HCT116 (cell line): ENCODE measurements around the gene EFNB2. TPM values are rescaled to one million over a fixed set of nuclear protein-coding genes. Genes with fewer than 3 reads are reported as not detected.
A peak's percentile ranks its signal among the peaks of the same experiment; 100 is the strongest.

Source experiments
- ATAC-seq: fragments of 200-7000 bp; cut with Tn5 transposase; 2 replicates; pipeline ENCODE4 v1.9.1; 2020; ENCODE audit warnings: mild to moderate bottlenecking, moderate library complexity
- BruUV-seq: library from RNA; stranded (reverse); fragments of 400-500 nt; replicated peaks from 2 replicates; lab custom pipeline; 2021; lab: Mats Ljungman, UMichigan
- CTCF ChIA-PET: fragments of 300-600 bp; sonication (Branson Sonifier 250); formaldehyde crosslinking; loops from one replicate; lab custom pipeline; 2021; ENCODE audit warnings: antibody characterized with exemption; lab: Charles Lee
- POLR2A ChIA-PET: fragments of 300-600, 350-600 bp; sonication (Branson Sonifier 250); formaldehyde crosslinking; loops from one replicate; lab custom pipeline; 2021; ENCODE audit warnings: antibody characterized with exemption; lab: Charles Lee
- RAD21 ChIA-PET, 2 experiments: fragments of 300-600 bp; sonication (Branson Sonifier 250); formaldehyde crosslinking; loops; one replicate each; lab custom pipeline; 2023; ENCODE audit warnings: low total read pairs in 2 of 2; ENCODE audit not compliant: uncharacterized antibody in 2 of 2, unreplicated experiment in 2 of 2, low non-redundant PET in 1 of 2; lab: Charles Lee
- DNase-seq: peaks from one replicate; pipeline ENCODE4 v3.0.0-alpha.2; 2010; ENCODE audit warnings: low read depth, low spot score
- H2AFZ ChIP-seq: fragments of 200-600 bp; shearing (Covaris generic), sonication (generic); 2 replicates; pipeline ENCODE4 v1.6.1; 2017; ENCODE audit warnings: low read depth, mixed run types, mixed read lengths, antibody characterized with exemption, low read length; ENCODE audit not compliant: poor library complexity, severe bottlenecking
- H3K27ac ChIP-seq: 2 replicates; pipeline ENCODE4 v1.5.1; 2012; ENCODE audit warnings: low read depth, low read length
- H3K27me3 ChIP-seq: fragments of 200-600 bp; sonication (generic); 2 replicates; pipeline ENCODE4 v1.6.1; 2016; ENCODE audit warnings: mixed run types, low read length, mixed read lengths; ENCODE audit not compliant: insufficient read depth
- H3K36me3 ChIP-seq, 2 experiments: fragments of 200-500 bp in 1 of 2; fragments of 200-600 bp in 1 of 2; sonication (Bioruptor generic) in 1 of 2; sonication (generic) in 1 of 2; 2 replicates each; pipeline versions ENCODE4 v1.5.1 to v1.6.1; 2014 to 2016; ENCODE audit warnings: low read length in 2 of 2, inconsistent platforms in 1 of 2, mixed read lengths in 1 of 2, mixed run types in 1 of 2; ENCODE audit not compliant: insufficient read depth in 2 of 2, control insufficient read depth in 1 of 2
- H3K4me1 ChIP-seq, 2 experiments: fragments of 200-600 bp in 1 of 2; sonication (generic) in 1 of 2; 2 replicates each; pipeline versions ENCODE4 v1.5.1 to v1.6.1; 2012 to 2017; ENCODE audit warnings: low read length in 2 of 2, inconsistent platforms in 1 of 2, mild to moderate bottlenecking in 1 of 2, mixed read lengths in 1 of 2, mixed run types in 1 of 2, moderate library complexity in 1 of 2; ENCODE audit not compliant: insufficient read depth in 2 of 2, control insufficient read depth in 1 of 2
- H3K4me2 ChIP-seq: fragments of 200-600 bp; sonication (generic); 2 replicates; pipeline ENCODE4 v1.6.1; 2017; ENCODE audit warnings: mixed run types, low read length, mixed read lengths
- H3K4me3 ChIP-seq, 2 experiments: fragments of 200-600 bp in 1 of 2; sonication (generic) in 1 of 2; replicated peaks in 1 of 2; 2 replicates each; pipeline ENCODE4 v1.5.1; 2011 to 2016; ENCODE audit warnings: low read length in 2 of 2, control low read depth in 1 of 2, low read depth in 1 of 2, mild to moderate bottlenecking in 1 of 2, mixed read lengths in 1 of 2, mixed run types in 1 of 2
- H3K79me2 ChIP-seq: fragments of 200-600 bp; sonication (generic); 2 replicates; pipeline ENCODE4 v1.6.1; 2017; ENCODE audit warnings: mild to moderate bottlenecking, mixed run types, low read length, moderate library complexity, mixed read lengths; ENCODE audit not compliant: insufficient read depth
- H3K9ac ChIP-seq: fragments of 200-600 bp; sonication (generic); 2 replicates; pipeline ENCODE4 v1.6.1; 2016; ENCODE audit warnings: low read length, mixed read lengths
- H3K9me2 ChIP-seq: fragments of 200-600 bp; sonication (generic), shearing (Covaris generic); 2 replicates; pipeline ENCODE4 v1.6.1; 2017; ENCODE audit warnings: mixed run types, mild to moderate bottlenecking, moderate library complexity; ENCODE audit not compliant: insufficient read depth
- H3K9me3 ChIP-seq, 2 experiments: fragments of 200-500 bp in 1 of 2; fragments of 200-600 bp in 1 of 2; sonication (Bioruptor generic) in 1 of 2; sonication (generic) in 1 of 2; 2 replicates each; pipeline ENCODE4 v1.6.1; 2014 to 2017; ENCODE audit warnings: low read length in 2 of 2, mixed read lengths in 2 of 2, inconsistent platforms in 1 of 2, low read depth in 1 of 2, mild to moderate bottlenecking in 1 of 2, mixed run types in 1 of 2, moderate library complexity in 1 of 2; ENCODE audit not compliant: control insufficient read depth in 1 of 2, insufficient read depth in 1 of 2
- H4K20me1 ChIP-seq: fragments of 200-600 bp; sonication (generic), shearing (Covaris generic); 2 replicates; pipeline ENCODE4 v1.6.1; 2017; ENCODE audit warnings: mixed run types, mild to moderate bottlenecking, moderate library complexity; ENCODE audit not compliant: insufficient read depth
- CBX3 ChIP-seq: IDR thresholded peaks from 2 replicates; pipeline ENCODE4 v1.6.1; 2012; ENCODE audit warnings: low read depth
- CEBPB ChIP-seq: IDR thresholded peaks from 2 replicates; pipeline ENCODE4 v1.6.1; 2012; ENCODE audit warnings: low read depth
- EGR1 ChIP-seq: IDR thresholded peaks from 2 replicates; pipeline ENCODE4 v1.6.1; 2012; ENCODE audit warnings: low read depth
- EZH2 ChIP-seq: fragments of 200-600 bp; sonication (generic); IDR thresholded peaks from 2 replicates; pipeline ENCODE4 v1.6.1; 2017; ENCODE audit warnings: antibody characterized with exemption, mixed run types
- FOSL1 ChIP-seq: IDR thresholded peaks from 2 replicates; pipeline ENCODE4 v1.6.1; 2012; ENCODE audit warnings: low read depth
- JUND ChIP-seq: IDR thresholded peaks from 2 replicates; pipeline ENCODE4 v1.6.1; 2012
- POLR2A ChIP-seq: IDR thresholded peaks from 2 replicates; pipeline ENCODE4 v1.7.0; 2011; ENCODE audit warnings: borderline replicate concordance; ENCODE audit not compliant: insufficient read depth, insufficient read length; ENCODE audit errors: extremely low read depth
- POLR2AphosphoS5 ChIP-seq: IDR thresholded peaks from 2 replicates; pipeline ENCODE4 v1.6.1; 2011; ENCODE audit warnings: mild to moderate bottlenecking, low read depth, low read length, moderate library complexity
- RAD21 ChIP-seq: IDR thresholded peaks from 2 replicates; pipeline ENCODE4 v1.6.1; 2012; ENCODE audit warnings: low read depth, mild to moderate bottlenecking
- SIN3A ChIP-seq: IDR thresholded peaks from 2 replicates; pipeline ENCODE4 v1.6.1; 2012; ENCODE audit warnings: low read depth
- SP1 ChIP-seq: IDR thresholded peaks from 2 replicates; pipeline ENCODE4 v1.6.1; 2012; ENCODE audit warnings: low read depth
- SRF ChIP-seq: IDR thresholded peaks from 2 replicates; pipeline ENCODE4 v1.6.1; 2012; ENCODE audit warnings: low read depth
- TCF7L2 ChIP-seq: IDR thresholded peaks from 2 replicates; pipeline ENCODE4 v1.7.0; 2011; ENCODE audit warnings: borderline replicate concordance, inconsistent platforms; ENCODE audit not compliant: insufficient read depth, insufficient read length; ENCODE audit errors: extremely low read depth
- ZFX ChIP-seq: fragments of 450-650 bp; IDR thresholded peaks from 2 replicates; pipeline ENCODE4 v1.6.1; 2017
- ZNF274 ChIP-seq: fragments of 200-500 bp; sonication (Bioruptor generic); IDR thresholded peaks from 2 replicates; pipeline ENCODE4 v1.6.1; 2014; ENCODE audit warnings: mild to moderate bottlenecking, low read depth, low read length, inconsistent platforms
- intact Hi-C: fragments of 100-400 bp; cut with micrococcal nuclease; formaldehyde crosslinking; loops from 2 replicates; pipeline ENCODE4 v1.10.0; 2022
- total RNA-seq: library from RNA; stranded (reverse); gene quantifications from one replicate; pipeline ENCODE4 v1.2.1, GENCODE V29; 2021; ENCODE audit not compliant: unreplicated experiment
- TF ChIP-seq, protein P1 (sequence below): IDR thresholded peaks from 2 replicates; pipeline ENCODE4 v1.6.1; 2011; ENCODE audit warnings: mild to moderate bottlenecking, low read length, moderate library complexity; ENCODE audit not compliant: insufficient replicate concordance; ENCODE audit errors: extremely low read depth
- TF ChIP-seq, protein P2 (sequence below): IDR thresholded peaks from 2 replicates; pipeline ENCODE4 v1.6.1; 2012; ENCODE audit warnings: low read depth
- TF ChIP-seq, protein P3 (sequence below): IDR thresholded peaks from 2 replicates; pipeline ENCODE4 v1.6.1; 2012
- TF ChIP-seq, protein P4 (sequence below): IDR thresholded peaks from 2 replicates; pipeline ENCODE4 v1.6.1; 2012

Gene EFNB2
- total RNA-seq, 1 experiment from 2014 or later = 30.9 TPM

DNA sequence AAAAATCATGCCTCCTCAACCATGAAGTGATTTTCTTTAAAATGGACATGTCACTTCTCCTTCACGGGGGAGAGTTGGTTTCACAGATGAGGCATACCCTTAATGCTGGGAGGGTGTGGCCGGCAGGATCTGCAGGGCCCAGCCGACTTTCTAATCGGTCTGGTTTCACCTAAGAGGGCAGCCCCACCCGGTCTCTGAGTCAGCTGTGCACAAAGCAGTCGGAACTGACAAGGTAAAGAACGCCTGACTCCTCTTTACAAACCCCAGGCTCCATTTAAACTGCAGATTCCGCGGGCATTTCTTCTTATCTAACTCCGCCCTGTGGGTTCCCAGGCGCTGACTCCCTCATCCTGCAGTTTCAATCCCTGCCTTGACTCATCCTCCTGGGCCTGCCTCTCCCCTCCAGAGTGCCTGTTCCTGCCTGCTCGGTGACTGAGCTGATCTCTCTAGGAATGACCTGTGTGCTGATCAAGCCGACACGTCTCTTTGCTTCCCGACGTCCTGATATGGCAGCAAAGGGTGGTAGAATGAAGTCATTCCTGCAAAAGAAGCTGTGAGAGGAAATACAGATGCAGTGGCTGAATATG lies 63.4 kb downstream of the EFNB2 start:
- Histone ChIP-seq H3K9me2 (no peaks in the 10 kb centered on the region), H3K79me2 (no peaks in the 10 kb centered on the region), H4K20me1 (no peaks in the 10 kb centered on the region), H3K27me3 (no peaks in the 10 kb centered on the region), H3K9ac (peak overlapping the region; percentile 54), H3K4me1 (peaks cover 15 to 38% of the 10 kb centered on the region in 2 experiments), H3K36me3 (no peaks in the 10 kb centered on the region), H3K4me2 (peak overlapping the region; percentile 76), H2AFZ (peak overlapping the region; percentile 79), H3K27ac (peak overlapping the region; percentile 42; the same call in 1 of the 2 replicates), H3K4me3 (peak overlapping the region; percentile 28 to 44), H3K9me3 (no peaks in the 10 kb centered on the region)
- ChIA-PET CTCF (interaction anchor here (1.6 kb wide), 1 partner anchor 326 kb away, joined by 4 read pairs; no protein-coding TSS in a partner anchor), POLR2A (interaction anchor here (1.4 kb wide), 1 partner anchor 18 kb away, joined by 3 read pairs; no protein-coding TSS in a partner anchor), RAD21 (interaction anchor here in 1 of 2 experiments (0.7 kb wide), 1 partner anchor 40 kb away, joined by 3 read pairs; no protein-coding TSS in a partner anchor)
- intact Hi-C loops = loop anchor here (1.0 to 10.0 kb wide), 2 partner anchors 123 to 697 kb away; no protein-coding TSS in a partner anchor
- DNase-seq (peak; percentile 95), ATAC-seq (peak; percentile 98)
- TF ChIP-seq CEBPB (peak; percentile 42; the same call in 1 of the 2 replicates), SP1 (peak; percentile 74; the same call in 1 of the 2 replicates), SRF (peak; percentile 66), RAD21 (peak; percentile 37), EZH2 (no peak), JUND (peak; percentile 78), EGR1 (no peak), CBX3 (peak; percentile 84), POLR2AphosphoS5 (peak; percentile 62), SIN3A (peak; percentile 80), FOSL1 (peak; percentile 76), POLR2A (no peak), ZNF274 (no peak), TCF7L2 (peak; percentile 44), ZFX (no peak)
- TF ChIP-seq, protein P1, sequence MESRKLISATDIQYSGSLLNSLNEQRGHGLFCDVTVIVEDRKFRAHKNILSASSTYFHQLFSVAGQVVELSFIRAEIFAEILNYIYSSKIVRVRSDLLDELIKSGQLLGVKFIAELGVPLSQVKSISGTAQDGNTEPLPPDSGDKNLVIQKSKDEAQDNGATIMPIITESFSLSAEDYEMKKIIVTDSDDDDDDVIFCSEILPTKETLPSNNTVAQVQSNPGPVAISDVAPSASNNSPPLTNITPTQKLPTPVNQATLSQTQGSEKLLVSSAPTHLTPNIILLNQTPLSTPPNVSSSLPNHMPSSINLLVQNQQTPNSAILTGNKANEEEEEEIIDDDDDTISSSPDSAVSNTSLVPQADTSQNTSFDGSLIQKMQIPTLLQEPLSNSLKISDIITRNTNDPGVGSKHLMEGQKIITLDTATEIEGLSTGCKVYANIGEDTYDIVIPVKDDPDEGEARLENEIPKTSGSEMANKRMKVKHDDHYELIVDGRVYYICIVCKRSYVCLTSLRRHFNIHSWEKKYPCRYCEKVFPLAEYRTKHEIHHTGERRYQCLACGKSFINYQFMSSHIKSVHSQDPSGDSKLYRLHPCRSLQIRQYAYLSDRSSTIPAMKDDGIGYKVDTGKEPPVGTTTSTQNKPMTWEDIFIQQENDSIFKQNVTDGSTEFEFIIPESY = no peak
- TF ChIP-seq, protein P2, sequence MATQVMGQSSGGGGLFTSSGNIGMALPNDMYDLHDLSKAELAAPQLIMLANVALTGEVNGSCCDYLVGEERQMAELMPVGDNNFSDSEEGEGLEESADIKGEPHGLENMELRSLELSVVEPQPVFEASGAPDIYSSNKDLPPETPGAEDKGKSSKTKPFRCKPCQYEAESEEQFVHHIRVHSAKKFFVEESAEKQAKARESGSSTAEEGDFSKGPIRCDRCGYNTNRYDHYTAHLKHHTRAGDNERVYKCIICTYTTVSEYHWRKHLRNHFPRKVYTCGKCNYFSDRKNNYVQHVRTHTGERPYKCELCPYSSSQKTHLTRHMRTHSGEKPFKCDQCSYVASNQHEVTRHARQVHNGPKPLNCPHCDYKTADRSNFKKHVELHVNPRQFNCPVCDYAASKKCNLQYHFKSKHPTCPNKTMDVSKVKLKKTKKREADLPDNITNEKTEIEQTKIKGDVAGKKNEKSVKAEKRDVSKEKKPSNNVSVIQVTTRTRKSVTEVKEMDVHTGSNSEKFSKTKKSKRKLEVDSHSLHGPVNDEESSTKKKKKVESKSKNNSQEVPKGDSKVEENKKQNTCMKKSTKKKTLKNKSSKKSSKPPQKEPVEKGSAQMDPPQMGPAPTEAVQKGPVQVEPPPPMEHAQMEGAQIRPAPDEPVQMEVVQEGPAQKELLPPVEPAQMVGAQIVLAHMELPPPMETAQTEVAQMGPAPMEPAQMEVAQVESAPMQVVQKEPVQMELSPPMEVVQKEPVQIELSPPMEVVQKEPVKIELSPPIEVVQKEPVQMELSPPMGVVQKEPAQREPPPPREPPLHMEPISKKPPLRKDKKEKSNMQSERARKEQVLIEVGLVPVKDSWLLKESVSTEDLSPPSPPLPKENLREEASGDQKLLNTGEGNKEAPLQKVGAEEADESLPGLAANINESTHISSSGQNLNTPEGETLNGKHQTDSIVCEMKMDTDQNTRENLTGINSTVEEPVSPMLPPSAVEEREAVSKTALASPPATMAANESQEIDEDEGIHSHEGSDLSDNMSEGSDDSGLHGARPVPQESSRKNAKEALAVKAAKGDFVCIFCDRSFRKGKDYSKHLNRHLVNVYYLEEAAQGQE = no peak
- TF ChIP-seq, protein P3, sequence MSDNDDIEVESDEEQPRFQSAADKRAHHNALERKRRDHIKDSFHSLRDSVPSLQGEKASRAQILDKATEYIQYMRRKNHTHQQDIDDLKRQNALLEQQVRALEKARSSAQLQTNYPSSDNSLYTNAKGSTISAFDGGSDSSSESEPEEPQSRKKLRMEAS = peak; percentile 72
- TF ChIP-seq, protein P4, sequence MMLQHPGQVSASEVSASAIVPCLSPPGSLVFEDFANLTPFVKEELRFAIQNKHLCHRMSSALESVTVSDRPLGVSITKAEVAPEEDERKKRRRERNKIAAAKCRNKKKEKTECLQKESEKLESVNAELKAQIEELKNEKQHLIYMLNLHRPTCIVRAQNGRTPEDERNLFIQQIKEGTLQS = no peak
- BruUV-seq = no TSS peak
